BE2C (cell line): Measurements from ENCODE around the gene PITPNC1.

Experiments used
- DNase-seq: peaks from one replicate; pipeline ENCODE4 v3.0.0-alpha.2; 2020
- H3K27me3 ChIP-seq: fragments of 250-450 bp; sonication (Bioruptor Pico); 2 replicates; pipeline ENCODE4 v1.5.1; 2020; ENCODE audit warnings: mild to moderate bottlenecking
- H3K36me3 ChIP-seq: fragments of 250-450 bp; sonication (Bioruptor Pico); 2 replicates; pipeline ENCODE4 v1.5.1; 2020; ENCODE audit warnings: mild to moderate bottlenecking
- H3K4me1 ChIP-seq: fragments of 250-450 bp; sonication (Bioruptor Pico); 2 replicates; pipeline ENCODE4 v1.5.1; 2020
- H3K4me3 ChIP-seq: 2 replicates; pipeline ENCODE4 v1.5.1; 2011; ENCODE audit warnings: low read depth, low read length
- H3K9me3 ChIP-seq: fragments of 250-450 bp; sonication (Bioruptor Pico); 2 replicates; pipeline ENCODE4 v1.5.1; 2020
- TF ChIP-seq, protein P1 (sequence below): IDR thresholded peaks from 2 replicates; pipeline ENCODE4 v1.5.1; 2012; ENCODE audit warnings: mild to moderate bottlenecking, low read depth, low read length

The PITPNC1 gene

DNA sequence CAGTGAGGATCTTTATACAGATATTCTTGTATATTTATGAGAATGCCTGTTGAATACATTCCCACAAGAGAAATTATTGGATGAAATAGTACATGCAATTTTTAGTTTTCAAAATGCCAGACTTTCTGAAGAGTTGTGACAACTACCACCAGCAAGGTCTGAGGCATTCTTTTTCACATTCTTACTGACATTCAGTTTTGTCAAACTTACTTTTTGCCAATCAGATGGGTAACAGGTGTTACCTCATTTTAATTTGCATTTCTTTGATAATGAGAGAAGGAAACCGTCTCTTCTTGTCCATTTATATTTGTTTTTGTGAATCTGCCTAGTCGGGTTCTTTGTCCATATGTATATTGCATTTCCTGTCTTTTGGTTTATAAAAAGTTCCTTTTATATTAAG is 364.9 kb downstream of the PITPNC1 start:
- Histone ChIP-seq H3K9me3 (no peaks in the 10 kb centered on the region), H3K36me3 (peaks cover 95% of the 10 kb centered on the region), H3K27me3 (no peaks in the 10 kb centered on the region), H3K4me3 (no peak overlapping the region), H3K4me1 (no peaks in the 10 kb centered on the region)
- no peak for DNase-seq
- TF ChIP-seq, protein P1, sequence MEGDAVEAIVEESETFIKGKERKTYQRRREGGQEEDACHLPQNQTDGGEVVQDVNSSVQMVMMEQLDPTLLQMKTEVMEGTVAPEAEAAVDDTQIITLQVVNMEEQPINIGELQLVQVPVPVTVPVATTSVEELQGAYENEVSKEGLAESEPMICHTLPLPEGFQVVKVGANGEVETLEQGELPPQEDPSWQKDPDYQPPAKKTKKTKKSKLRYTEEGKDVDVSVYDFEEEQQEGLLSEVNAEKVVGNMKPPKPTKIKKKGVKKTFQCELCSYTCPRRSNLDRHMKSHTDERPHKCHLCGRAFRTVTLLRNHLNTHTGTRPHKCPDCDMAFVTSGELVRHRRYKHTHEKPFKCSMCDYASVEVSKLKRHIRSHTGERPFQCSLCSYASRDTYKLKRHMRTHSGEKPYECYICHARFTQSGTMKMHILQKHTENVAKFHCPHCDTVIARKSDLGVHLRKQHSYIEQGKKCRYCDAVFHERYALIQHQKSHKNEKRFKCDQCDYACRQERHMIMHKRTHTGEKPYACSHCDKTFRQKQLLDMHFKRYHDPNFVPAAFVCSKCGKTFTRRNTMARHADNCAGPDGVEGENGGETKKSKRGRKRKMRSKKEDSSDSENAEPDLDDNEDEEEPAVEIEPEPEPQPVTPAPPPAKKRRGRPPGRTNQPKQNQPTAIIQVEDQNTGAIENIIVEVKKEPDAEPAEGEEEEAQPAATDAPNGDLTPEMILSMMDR: no peak
